ENCODE measurements around the gene NGFR. TPM values are rescaled to one million over a fixed set of nuclear protein-coding genes. Genes with fewer than 3 reads are reported as not detected.

The NGFR gene
- total RNA-seq, 1 experiment from 2014 or later = 11.3 TPM

DNA sequence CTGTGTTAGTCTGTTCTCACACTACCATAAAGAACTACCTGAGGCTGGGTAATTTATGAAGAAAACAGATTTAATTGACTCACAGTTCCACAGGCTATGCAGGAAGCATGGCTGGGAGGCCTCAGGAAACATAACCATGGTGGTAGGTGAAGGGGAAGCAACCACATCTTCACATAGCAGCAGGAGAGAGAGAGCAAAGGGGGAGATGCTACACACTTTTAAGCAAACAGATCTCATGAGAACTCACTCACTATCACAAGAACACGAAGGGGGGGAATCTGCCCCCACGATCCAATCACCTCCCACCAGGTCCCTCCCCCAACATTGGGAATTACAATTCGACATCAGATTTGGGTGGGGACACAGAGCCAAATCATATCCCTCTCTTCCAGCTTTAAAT is 48.8 kb downstream of the NGFR start (continued):
- TF ChIP-seq, protein P1, sequence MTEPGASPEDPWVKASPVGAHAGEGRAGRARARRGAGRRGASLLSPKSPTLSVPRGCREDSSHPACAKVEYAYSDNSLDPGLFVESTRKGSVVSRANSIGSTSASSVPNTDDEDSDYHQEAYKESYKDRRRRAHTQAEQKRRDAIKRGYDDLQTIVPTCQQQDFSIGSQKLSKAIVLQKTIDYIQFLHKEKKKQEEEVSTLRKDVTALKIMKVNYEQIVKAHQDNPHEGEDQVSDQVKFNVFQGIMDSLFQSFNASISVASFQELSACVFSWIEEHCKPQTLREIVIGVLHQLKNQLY (CRISPR knock-in tag; IDR thresholded peaks at IDR 0.05) = no peak
- no peak for TF ChIP-seq TP53 (CRISPR knock-in tag; IDR thresholded peaks at IDR 0.05)
- no peak for TF ChIP-seq FOXP1 (CRISPR knock-in tag; IDR thresholded peaks at IDR 0.05; ENCODE audit: borderline replicate concordance)
- TF ChIP-seq ZNF138 (CRISPR knock-in tag; conservative IDR thresholded peaks at IDR 0.05) = no peak
- TF ChIP-seq USF2 (CRISPR knock-in tag; IDR thresholded peaks at IDR 0.05) = no peak
- TF ChIP-seq MXD4 (CRISPR knock-in tag; IDR thresholded peaks at IDR 0.05; ENCODE audit: borderline replicate concordance) = no peak
- TF ChIP-seq HMGXB4 (CRISPR knock-in tag; IDR thresholded peaks at IDR 0.05) = no peak
- TF ChIP-seq GABPB1 (CRISPR knock-in tag; IDR thresholded peaks at IDR 0.05) = no peak
- TF ChIP-seq, protein P2, sequence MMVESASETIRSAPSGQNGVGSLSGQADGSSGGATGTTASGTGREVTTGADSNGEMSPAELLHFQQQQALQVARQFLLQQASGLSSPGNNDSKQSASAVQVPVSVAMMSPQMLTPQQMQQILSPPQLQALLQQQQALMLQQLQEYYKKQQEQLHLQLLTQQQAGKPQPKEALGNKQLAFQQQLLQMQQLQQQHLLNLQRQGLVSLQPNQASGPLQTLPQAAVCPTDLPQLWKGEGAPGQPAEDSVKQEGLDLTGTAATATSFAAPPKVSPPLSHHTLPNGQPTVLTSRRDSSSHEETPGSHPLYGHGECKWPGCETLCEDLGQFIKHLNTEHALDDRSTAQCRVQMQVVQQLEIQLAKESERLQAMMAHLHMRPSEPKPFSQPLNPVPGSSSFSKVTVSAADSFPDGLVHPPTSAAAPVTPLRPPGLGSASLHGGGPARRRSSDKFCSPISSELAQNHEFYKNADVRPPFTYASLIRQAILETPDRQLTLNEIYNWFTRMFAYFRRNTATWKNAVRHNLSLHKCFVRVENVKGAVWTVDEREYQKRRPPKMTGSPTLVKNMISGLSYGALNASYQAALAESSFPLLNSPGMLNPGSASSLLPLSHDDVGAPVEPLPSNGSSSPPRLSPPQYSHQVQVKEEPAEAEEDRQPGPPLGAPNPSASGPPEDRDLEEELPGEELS (CRISPR knock-in tag; IDR thresholded peaks at IDR 0.05) = no peak
- TF ChIP-seq PRRX2 (CRISPR knock-in tag; IDR thresholded peaks at IDR 0.05) = no peak

- CTCF ChIA-PET = interaction anchor here (1.0 to 7.4 kb wide), 6 partner anchors 11 to 137 kb away, joined by 4 to 68 read pairs (median 12); no protein-coding TSS in a partner anchor
- no peak overlapping the region for H3K4me3 Mint-ChIP-seq
Observed at GRCh38 chr17:49545007-49545660, 50.0 kb downstream of the NGFR start.

DNA sequence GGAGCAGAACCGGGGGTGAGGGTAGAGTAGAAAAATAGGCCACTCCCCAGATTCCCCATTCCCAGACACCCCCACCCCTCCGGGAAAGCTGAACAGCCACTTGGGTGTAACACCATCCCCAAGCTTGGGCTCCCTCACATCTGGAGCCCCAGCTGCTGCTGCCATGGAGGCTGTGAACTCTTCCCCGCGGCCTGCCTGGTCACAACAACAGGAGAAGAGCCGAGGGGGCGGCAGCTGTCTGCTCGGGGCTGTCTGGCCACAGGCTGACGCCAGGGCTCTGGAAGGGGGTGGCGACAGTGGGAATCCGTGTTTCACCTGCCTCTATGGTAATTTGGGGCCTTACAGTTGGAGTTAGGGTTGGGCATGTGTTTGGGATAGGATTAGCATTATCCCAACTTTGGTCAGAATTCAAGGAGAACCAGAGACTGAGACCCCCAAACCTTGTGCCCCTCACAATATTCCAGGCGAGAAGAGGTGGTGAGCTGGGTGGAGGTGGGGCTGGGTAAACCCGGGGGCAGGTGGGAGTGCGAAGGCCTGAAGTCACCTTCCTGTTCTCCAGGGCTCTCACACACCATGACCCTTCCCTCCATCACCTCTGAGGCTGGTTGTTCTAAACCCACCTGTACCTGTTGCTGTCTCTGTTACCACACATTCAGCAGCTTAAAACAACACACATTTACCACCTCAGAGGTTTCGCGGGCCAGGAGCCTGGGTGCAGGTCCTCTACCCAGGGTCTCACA is 50.9 kb downstream of the NGFR start:
- H3K9me3 Mint-ChIP-seq = peaks cover 17% of the 10 kb centered on the region
- TF ChIP-seq ZSCAN18 (CRISPR knock-in tag; IDR thresholded peaks at IDR 0.05) (no peak), ZNF263 (CRISPR knock-in tag; IDR thresholded peaks at IDR 0.05; ENCODE audit: low read depth) (no peak), ZNF121 (CRISPR knock-in tag; IDR thresholded peaks at IDR 0.05) (no peak), TEAD1 (CRISPR knock-in tag; IDR thresholded peaks at IDR 0.05) (no peak), ZNF423 (CRISPR knock-in tag; IDR thresholded peaks at IDR 0.05) (no peak), MXD4 (CRISPR knock-in tag; IDR thresholded peaks at IDR 0.05; ENCODE audit: borderline replicate concordance) (no peak)
- TF ChIP-seq, protein P3, sequence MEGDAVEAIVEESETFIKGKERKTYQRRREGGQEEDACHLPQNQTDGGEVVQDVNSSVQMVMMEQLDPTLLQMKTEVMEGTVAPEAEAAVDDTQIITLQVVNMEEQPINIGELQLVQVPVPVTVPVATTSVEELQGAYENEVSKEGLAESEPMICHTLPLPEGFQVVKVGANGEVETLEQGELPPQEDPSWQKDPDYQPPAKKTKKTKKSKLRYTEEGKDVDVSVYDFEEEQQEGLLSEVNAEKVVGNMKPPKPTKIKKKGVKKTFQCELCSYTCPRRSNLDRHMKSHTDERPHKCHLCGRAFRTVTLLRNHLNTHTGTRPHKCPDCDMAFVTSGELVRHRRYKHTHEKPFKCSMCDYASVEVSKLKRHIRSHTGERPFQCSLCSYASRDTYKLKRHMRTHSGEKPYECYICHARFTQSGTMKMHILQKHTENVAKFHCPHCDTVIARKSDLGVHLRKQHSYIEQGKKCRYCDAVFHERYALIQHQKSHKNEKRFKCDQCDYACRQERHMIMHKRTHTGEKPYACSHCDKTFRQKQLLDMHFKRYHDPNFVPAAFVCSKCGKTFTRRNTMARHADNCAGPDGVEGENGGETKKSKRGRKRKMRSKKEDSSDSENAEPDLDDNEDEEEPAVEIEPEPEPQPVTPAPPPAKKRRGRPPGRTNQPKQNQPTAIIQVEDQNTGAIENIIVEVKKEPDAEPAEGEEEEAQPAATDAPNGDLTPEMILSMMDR (IDR thresholded peaks at IDR 0.05) = no peak

More at GRCh38 chr17:49545007-49545660, 50.0 kb downstream of the NGFR start:
- peaks cover 5% of the 10 kb centered on the region; the same call in 1 of the 2 replicates for H3K27me3 Mint-ChIP-seq (ENCODE audit: low read depth)
- no peak overlapping the region for H3K27ac Mint-ChIP-seq
- no peaks in the 10 kb centered on the region for H3K36me3 Mint-ChIP-seq
- ATAC-seq (no peak), DNase-seq (ENCODE audit: low spot score) (no peak)
- POLR2A ChIA-PET = no interaction called here
- peaks cover 30% of the 10 kb centered on the region for H3K4me1 Mint-ChIP-seq
- no peak for TF ChIP-seq CBFB (CRISPR knock-in tag; IDR thresholded peaks at IDR 0.05; ENCODE audit: low read depth)
- TF ChIP-seq GABPB1 (CRISPR knock-in tag; IDR thresholded peaks at IDR 0.05) = no peak
- TF ChIP-seq, protein P4, sequence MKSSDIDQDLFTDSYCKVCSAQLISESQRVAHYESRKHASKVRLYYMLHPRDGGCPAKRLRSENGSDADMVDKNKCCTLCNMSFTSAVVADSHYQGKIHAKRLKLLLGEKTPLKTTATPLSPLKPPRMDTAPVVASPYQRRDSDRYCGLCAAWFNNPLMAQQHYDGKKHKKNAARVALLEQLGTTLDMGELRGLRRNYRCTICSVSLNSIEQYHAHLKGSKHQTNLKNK (CRISPR knock-in tag; IDR thresholded peaks at IDR 0.05) = no peak
- TF ChIP-seq OVOL2 (CRISPR knock-in tag; IDR thresholded peaks at IDR 0.05; ENCODE audit: borderline replicate concordance) = no peak
- TF ChIP-seq MAX (CRISPR knock-in tag; IDR thresholded peaks at IDR 0.05) = no peak
- TF ChIP-seq ZNF423 (CRISPR knock-in tag; IDR thresholded peaks at IDR 0.05) = peak; percentile 61
- no peak for TF ChIP-seq GRHL2 (CRISPR knock-in tag; IDR thresholded peaks at IDR 0.05; ENCODE audit: insufficient replicate concordance, severe bottlenecking)
- TF ChIP-seq MXD4 (CRISPR knock-in tag; IDR thresholded peaks at IDR 0.05; ENCODE audit: borderline replicate concordance) = no peak
- peaks cover 17% of the 10 kb centered on the region for H3K9me3 Mint-ChIP-seq

More for the DNA sequence above, 50.9 kb downstream of the NGFR start:
- no peak for DNase-seq (ENCODE audit: low spot score)
- Mint-ChIP-seq H3K4me1 (peaks cover 30% of the 10 kb centered on the region), H3K27ac (no peak overlapping the region), H3K36me3 (no peaks in the 10 kb centered on the region), H3K4me3 (no peak overlapping the region), H3K27me3 (ENCODE audit: low read depth) (peaks cover 5% of the 10 kb centered on the region; the same call in 1 of the 2 replicates)
- POLR2A ChIA-PET = no interaction called here
- no peak for ATAC-seq
- CTCF ChIA-PET = interaction anchor here (1.1 to 7.4 kb wide), 6 partner anchors 10 to 138 kb away, joined by 4 to 68 read pairs (median 24); partner anchors contain the start of gene NGFR

All from WTC11 (cell line).